ENCODE measurements around the gene MAP2K5. TPM values are rescaled to one million over a fixed set of nuclear protein-coding genes. Genes with fewer than 3 reads are reported as not detected.
"Not testable (repeated sequence)": the region's sequence is repeated elsewhere in the genome, so short reads cannot be mapped to it uniquely, and the experiment has no call there.

The MAP2K5 gene
- total RNA-seq, 1 donor from 2014 or later: 21.7 TPM

DNA sequence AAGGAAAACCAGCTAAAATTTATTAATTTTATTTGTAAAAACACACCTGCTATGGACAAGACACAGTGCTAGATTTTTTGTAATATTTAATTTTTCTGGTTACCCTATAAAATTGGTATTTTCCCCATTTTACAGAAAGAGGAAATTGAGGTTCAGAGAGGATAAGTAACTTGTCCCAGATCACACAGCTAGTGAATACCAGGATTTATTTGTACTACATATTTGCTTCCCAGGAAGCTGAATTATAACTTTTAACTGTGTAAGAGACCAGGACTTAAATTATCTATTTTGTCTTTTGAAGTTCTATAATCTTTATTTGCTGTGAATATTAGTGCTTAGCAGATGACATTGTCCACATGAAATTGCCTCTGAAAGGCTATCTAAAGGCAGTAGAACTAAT is 49.7 kb downstream of the MAP2K5 start:
- intact Hi-C loops (cut with micrococcal nuclease): no loop called here

DNA sequence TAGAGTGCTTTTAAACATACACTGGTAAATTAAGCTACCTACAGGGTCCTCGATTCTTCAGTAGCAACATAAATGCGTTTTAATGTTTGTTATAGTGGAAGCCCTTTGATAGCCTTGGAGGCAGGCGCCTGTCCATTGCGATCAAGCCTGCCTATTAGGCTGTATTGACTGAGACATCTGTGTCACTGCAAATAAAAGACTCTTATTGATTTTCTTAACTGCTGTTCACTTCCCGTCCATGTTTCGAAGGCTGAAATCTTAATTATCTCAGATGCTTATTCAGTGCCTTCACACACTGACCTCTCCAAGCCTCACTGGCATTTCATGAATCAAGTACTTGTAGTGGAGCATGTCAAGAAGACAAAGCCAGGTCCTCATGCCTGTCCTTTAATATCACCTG is 51.1 kb downstream of the MAP2K5 start:
- intact Hi-C loops (cut with micrococcal nuclease): no loop called here

DNA sequence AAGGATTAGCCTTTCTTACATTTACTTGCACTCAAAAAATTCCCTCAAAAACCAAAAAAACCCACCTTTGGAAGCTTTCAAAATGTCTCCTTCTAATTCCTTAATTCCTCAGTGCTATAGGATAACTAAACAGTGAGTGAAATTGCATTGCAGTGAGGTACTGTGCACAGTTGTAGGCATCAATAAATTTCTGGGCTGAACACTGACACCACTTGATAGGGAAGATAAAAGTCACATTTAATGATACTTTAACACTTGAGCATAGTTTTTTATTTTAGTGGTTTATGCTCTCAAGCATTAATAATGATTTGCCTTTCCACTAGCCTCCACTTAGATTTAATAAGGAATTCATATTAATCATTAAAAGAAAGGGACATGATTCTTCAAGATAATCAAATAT is 52.3 kb downstream of the MAP2K5 start:
- intact Hi-C loops (cut with micrococcal nuclease): no loop called here

DNA sequence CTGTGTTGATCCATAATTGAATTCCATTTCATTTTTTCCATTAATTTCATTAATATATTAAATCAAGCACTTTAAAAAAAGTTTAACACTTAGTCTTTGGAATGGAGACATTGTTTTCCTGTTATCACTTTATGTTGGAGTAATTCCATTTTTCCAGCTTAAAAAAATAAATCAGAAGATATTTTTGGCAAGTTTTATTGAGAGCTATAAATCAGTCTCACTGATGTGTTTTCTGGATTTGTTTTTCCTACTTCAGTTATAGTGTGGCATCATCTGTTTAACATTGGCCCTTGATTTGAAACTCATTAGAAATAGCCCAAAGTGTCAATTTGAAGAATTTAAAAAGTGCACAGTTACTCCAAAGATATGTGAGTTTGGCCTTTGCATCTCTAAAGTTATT is 53.1 kb downstream of the MAP2K5 start:
- intact Hi-C loops (cut with micrococcal nuclease): no loop called here

DNA sequence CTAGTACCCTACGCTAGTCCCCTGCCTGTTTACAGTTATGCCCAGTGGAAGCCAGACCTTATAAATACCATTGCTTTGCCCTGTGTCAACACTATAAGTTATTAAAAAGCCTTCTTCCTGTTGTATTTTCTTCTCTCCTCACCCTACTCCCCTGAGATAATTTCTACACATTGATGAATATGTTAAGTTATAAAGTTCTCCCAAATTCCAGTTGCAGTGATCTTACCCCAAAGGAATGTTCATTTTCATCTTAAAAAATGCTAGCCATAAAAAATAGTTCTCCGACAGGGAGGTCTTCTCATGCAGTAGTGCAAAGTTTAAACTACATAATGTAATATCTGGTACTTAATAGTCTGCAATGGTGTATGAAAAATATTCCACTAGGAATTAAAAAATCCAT is 58.6 kb downstream of the MAP2K5 start:
- intact Hi-C loops (cut with micrococcal nuclease): no loop called here

DNA sequence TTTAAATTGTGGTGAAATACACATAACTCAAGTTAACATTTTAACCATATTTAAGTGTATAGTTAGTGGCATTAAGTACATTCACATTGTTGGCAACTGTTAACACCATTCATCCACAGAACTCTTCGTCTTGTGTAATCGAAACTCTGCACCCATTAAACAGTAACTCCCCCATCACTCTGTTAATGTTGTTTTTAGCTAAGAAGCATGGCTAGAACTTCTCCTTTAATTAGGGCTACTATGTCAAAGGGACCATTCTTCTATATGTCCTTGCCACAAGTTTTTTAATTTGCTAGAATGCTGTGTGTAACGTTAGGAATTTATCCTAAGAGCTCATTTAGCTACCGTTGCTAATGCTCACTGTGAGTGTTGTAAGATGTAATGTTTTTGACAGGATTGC is 60.6 kb downstream of the MAP2K5 start:
- intact Hi-C loops (cut with micrococcal nuclease): no loop called here

DNA sequence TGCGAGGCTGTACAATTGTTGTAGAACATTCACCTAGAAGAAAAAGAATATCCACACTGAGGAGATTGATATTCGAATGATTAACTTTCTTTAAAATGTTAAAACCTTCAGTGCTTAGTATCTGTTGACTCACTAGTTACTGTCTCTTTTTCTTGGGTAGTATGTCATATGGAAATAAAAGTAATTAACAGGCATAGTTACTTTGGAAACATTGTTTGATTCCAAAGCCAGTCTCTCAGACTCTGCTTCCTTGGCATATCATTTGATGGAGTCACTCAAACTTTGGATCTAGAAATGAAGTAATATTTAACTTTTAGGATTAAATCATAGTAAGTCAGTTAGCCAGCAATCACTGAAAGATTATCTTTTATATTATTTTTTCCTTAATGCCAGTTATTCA is 63.4 kb downstream of the MAP2K5 start:
- intact Hi-C loops (cut with micrococcal nuclease): no loop called here

DNA sequence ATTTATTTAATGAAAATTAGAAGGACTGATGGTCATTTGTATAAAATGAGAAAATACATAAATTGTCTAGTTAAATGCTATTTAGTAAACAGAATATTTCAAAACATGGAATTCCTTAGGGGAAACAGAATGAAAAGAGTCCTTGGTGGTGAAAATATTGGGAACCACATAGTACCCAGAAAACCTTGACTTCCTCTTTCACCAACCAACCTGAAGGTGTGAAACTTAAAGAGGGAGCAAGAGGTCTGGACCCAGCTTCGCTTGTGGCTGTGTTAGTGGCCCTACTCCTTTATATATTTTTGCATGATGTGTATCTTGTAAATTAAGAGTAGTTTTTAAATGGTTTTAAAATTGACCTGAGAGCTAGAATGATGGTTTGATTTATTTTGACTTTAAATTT is 64.2 kb downstream of the MAP2K5 start:
- intact Hi-C loops (cut with micrococcal nuclease): no loop called here

DNA sequence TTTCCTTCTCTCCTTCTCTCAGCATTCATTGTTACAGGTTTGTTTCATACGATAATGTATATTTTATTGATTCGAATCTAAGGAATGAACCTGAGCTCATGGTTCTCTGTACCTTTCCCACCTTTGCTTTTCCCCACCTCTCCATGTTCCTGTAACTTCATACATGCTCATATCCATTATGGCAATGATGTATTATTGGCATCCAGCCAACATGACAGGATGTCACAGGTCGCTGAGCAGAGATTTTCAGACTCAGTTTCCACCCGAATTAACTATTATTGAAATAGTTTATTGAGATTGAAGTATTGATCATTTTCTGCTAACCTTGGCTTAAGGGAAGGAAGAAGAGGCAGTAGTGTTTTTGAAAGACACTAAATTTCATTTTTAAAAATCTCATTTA is 64.8 kb downstream of the MAP2K5 start:
- intact Hi-C loops (cut with micrococcal nuclease): no loop called here

DNA sequence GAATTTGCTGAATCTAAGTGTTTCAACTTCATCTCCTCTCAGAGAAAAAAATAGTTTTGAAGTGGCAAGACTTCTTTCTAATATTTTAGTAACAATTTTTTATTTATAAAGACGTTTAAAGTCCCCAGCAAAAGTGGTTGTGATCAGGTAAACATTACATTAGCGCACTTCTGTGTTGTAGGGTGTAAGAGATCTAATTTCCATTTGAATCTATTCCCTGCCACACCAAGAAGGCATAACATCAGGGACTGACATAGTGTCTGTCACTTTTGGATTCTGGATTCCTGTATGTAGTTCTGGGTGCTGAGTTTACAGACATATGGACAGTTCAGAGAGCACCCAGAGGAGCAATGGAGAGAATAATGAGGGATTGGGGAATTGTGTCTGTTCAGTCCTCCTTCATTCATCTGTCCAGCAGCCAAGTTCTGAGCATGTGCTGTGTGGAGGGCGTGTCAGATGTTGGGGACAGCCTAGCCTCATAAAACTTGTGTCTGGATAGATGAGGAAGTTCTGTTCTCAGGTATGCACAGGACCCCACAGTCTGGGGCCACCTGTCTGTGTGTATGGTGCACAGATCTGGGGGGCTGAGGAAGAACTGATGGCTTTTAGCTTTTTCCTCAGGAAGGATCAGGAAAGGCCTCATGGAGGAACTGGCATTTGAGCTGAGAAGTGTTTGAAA is 65.6 kb downstream of the MAP2K5 start:
- intact Hi-C loops (cut with micrococcal nuclease): no loop called here

DNA sequence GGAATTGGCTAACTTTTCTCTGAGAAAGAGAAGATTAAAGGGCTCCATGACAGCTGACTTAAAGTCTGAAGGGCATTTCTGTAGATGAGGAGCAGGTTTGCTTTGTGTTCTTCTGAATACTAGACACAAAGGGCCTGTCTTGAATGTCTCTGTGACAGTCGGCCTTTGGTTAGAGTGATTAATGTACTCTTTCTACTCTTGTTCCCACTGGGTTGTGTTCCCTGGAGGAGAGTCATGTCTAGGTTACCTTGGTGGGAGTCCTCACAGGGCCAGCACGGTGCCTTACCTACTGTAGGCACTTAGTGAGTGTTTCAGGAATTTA is 66.1 kb downstream of the MAP2K5 start:
- intact Hi-C loops (cut with micrococcal nuclease): no loop called here

DNA sequence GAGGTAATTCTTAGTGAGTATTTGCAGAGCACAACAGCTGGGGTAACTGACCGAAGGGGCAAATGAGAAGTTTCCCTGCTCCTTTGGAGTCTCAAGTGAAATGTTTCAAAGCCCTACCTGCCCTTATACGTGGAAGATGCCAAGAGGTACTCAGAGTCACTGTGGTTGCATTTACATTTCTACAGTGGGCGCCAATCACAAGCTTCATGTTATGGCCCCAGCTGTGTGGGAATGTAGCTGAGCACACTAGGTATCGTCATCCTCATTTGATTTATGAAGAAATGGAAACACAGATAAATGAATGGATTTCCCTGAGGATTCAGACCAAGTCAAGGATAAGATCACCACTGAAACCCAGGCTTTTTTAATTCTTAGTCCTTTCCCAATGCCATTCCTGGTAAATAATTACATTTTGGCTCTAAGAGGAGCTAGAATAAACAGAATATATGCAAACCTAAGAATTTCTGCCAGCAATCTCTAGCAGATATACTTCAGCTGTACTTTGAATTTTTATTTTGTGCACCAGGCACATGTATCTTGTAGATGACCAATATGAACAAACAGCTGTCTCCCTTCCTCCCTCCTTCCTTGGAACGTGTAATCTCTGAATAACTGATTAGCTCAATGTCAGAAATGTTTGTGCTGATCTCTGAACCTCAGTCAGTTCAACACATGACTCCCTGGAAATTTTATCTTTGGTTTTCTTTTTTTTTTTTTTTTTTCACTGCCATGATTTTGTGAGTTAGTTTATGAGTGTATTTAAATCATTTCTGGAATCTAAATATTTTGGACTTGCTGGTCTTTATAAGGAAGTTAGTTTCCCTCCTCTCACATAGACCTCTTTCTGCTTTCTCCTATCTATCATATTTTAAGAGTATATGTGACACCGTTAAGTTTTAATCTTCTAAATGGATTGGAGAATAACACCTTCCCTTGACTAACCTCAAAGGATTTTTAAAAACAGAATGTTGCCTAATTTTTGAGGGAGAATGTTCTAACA is 69.2 kb downstream of the MAP2K5 start:
- intact Hi-C loops (cut with micrococcal nuclease): no loop called here

DNA sequence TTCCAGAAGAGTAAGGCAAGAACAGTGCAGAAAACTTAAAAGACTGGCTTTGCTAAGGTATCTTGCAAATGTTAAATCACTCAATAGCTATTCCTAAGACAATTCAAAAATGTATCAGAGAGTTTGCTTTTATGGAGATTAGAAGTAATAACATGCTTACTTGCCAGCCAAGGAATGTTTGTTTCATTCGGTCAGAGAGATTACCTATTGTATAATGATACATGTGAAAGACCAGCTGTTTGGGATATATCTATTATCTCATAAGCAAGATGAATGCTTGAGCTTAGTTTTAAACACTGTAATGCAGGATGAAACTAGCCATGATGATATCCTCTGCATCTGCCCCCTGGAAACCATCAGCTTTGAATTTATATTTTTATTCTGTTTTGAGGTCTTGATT is 70.7 kb downstream of the MAP2K5 start:
- intact Hi-C loops (cut with micrococcal nuclease): no loop called here

DNA sequence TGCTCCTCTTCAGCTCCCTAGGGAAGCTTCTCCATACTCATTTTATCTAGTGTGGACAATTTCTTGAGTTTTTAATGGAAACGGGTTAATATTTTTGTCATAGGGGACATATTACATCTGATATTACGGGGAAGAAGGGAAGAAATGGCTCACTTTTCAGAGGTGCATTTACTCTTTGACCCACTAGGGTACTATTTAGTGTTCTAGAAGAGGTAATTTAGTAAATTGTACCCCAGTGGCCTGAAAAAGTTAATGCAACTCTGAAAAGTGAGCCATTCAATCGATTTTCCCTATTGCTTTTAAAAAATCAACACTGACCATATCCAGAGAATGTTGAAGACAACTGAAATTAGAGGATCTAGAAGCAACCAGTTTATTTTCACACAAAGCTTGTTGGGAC is 71.2 kb downstream of the MAP2K5 start:
- intact Hi-C loops (cut with micrococcal nuclease): no loop called here

DNA sequence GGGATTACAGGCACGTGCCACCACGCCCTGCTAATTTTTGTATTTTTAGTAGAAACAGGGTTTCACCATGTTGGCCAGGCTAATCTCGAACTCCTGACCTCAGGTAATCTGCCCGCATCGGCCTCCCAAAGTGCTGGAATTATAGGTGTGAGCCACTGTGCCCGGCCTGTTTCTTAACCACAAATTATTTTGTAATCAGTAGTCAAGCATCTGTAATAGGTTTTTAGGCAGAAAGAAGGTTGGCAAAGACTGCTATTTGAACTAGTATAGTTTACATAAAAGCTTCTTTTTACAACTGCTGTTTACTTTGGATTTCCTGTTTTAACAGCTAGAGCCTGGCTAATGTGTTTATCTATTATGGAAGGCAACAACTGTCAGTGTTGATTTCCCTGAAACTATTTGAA is 72.6 kb downstream of the MAP2K5 start:
- intact Hi-C loops (cut with micrococcal nuclease): not testable (repeated sequence)

DNA sequence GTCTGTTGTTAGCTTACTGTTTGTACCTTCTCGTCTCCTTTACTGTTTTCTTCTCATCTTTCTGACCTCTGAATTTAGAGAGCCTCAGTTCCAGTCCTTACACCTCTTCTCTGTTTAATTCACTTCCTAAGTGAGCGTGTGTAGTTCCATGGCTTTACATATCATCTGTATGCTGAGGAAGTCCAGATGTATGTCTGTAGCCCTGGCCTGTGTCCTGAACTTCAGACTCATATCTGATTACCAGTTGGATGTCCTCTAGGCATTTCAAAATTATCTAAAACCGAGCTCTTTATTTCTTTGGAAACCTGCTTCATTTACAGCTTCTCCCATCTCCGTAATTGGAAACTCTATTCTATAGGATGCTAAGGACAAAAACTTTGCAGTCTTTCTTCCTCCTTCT is 75.8 kb downstream of the MAP2K5 start:
- intact Hi-C loops (cut with micrococcal nuclease): no loop called here

DNA sequence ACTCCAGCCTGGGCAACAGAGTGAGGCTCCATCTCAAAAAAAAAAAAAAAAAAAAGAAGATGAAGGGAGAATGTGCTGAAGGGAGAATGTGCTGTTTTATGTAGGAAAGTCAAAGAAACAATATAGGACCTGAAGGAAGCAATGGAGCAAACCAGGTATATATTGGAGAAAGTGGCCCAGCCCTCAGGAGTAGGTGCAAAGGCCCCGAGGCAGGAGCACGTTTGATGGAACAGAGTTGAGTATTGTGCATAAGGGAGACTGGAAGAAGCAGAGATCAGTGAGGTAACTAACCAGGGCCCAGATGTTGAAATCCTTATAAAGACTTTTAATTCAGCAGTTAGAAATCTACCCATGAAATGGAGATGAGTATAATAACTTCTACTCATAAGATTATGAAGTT is 79.6 kb downstream of the MAP2K5 start:
- intact Hi-C loops (cut with micrococcal nuclease): no loop called here

DNA sequence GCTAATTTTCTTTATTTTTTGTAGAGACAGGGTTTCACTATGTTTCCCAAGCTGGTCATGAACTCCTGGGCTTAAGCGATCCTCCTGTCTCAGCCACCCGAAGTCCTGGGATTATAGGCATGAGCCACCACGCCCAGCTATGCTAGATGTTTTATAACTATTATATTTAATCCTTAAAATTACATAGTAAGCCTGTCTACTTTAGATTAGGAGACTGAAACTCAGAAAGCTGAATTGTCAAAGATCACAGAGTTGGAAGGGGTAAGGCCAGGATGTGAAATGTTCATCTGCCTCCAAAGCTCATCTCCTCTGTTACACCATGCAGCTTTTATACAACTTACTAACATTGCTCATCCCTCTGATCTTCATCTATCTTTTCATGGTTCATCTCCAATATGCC is 89.8 kb downstream of the MAP2K5 start:
- intact Hi-C loops (cut with micrococcal nuclease): no loop called here

DNA sequence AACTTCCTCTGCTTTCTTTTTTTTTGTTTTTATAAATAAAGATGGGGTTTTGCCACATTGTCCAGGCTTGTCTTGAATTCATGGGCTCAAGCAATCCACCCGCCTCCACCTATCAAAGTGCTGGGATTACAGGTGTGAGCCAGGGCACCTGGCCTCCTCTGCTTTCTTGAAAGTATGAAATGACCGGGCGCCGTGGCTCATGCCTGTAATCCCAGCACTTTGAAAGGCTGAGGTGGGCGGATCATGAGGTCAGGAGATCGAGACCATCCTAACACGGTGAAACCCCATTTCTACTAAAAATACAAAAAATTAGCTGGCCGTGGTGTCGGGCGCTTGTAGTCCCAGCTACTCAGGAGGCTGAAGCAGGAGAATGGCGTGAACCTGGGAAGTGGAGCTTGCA is 93.4 kb downstream of the MAP2K5 start:
- intact Hi-C loops (cut with micrococcal nuclease): not testable (repeated sequence)

DNA sequence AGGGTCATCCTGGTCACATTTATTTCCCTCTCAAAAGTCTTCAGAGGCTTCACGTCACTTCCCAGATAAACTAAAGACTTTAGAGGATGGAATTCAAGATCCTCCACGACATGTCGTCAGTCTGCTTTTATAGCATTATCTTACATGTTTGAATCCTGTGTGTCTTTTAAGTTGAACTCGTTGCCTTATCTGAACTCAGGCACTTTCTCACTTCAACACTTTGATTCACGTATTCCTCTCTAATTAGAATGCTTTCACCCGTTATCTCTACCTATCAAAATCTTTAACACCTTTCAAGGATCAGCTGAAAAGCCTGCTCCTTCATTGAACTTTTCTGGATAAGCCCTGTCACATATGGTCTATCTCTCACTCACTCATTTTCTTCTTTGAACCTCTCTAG is 97.1 kb downstream of the MAP2K5 start:
- intact Hi-C loops (cut with micrococcal nuclease): no loop called here

DNA sequence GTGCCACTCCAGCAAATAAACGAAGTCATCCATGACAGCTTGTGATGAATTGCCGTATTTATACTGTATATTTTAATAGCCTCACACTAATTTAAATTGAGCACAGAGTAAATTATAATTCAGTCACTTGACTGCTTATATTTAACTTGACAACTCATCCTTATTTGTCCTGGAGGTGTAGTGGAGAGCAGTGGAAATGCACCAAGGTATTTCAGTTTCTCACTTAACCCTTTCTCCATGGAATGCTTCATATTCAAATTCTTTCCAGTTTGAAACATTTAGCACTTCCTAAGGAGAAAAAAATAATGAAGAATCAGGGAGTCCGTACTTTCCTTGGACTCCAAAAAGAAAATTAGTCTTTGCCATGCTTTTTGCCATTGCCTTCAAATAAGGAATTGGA is 99.0 kb downstream of the MAP2K5 start:
- intact Hi-C loops (cut with micrococcal nuclease): no loop called here

DNA sequence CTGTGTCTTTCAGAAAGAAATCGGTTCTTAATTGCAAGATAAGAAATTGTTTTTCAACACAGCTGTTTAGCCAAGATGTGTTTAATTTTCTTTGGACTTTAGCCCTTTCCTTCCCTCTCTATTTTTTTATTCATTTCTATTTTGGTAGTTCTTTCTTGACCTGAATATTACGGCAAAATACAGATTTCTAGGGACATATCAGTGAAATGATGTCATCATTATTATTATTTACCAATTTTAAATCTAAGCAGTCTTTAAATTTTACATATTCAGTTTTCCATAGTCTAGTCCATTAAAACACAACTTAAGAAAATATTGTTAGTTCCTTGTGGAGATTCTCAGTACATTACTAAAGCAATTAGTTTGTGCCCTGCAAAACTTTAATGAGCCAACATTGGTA is 104.3 kb downstream of the MAP2K5 start:
- intact Hi-C loops (cut with micrococcal nuclease): no loop called here

DNA sequence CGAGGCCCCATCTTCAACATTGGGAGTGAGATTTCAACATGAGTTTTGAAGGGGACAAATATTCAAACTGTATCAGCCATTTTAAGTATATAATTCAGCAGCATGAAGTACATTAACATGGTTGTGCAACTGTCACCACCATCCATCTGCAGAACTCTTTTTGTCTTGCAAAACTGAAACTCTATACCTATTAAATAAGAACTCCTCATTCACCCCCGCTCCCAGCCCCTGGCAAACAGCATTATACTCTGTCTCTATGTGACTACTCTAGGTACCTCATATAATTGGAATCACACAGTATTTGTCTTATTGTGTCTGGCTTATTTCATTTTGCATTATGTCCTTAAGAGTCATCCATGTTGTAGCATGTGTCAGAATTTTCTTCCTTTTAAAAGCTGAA is 110.1 kb downstream of the MAP2K5 start:
- intact Hi-C loops (cut with micrococcal nuclease): no loop called here
